Fibroblast of gingiva (primary cell): ENCODE measurements around the gene REXO5.
"Not testable (repeated sequence)": the region's sequence is repeated elsewhere in the genome, so short reads cannot be mapped to it uniquely, and the experiment has no call there.

ENCODE experiments used
- DNase-seq: peaks from one replicate; pipeline ENCODE4 v3.0.0-alpha.2; 2011; ENCODE audit warnings: low read depth

The REXO5 gene

DNA sequence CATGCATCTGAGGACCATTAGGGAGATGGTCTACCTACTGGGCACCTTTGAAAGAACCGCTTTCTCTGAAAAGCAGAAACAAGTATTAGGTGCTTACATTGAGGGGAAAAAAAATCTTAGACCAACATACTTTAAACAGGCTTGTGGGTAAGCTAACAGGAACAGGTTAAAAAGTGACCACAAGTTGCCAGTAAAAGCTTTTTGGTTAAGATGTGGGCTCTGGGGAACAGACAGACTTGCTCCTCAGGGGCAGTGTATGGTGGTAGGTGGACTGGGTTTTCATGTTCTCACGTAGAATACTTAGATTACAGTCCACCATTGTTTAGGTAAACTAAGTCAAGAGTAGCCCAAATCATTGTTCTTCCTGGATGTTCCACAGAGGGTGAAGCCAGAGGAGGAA, 41.2 kb downstream of the REXO5 start:
- no peak for DNase-seq

DNA sequence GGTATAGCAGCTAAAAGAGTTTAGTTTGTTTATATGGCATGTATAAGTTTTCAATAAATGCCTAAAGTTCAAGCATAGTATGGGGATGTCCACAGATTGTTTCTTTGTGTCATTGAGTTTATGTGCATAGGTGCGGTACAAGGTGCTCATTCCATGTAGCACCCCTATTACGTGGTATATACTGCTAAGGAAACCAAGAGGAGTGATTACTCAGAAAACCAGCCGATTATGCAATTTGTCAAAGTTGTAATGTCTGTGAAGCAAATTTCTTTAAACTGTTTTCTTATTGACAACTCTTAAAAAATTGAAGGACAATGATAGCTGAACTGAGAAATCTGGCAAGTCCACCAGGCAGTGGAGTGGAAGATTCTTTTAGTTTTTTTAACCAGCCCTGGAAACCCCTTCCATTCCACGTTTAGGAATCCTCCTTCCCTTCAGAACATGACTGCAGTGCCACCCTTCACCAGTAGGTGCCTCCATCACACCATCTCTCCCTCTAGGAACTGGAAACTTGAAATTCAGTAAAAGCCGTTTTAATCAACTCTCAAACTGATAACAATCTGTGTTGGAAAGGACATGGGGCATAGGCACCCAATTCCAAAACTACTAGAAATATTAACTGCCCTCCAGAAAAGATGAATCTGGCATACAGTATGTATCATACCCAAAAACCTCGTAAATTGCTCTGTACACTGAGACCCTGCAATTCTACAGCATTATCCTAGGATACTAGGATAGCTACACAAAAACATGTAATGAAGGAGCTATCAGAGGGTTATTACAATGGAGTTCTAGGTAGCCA, 43.5 kb downstream of the REXO5 start:
- peak; percentile 58 for DNase-seq

DNA sequence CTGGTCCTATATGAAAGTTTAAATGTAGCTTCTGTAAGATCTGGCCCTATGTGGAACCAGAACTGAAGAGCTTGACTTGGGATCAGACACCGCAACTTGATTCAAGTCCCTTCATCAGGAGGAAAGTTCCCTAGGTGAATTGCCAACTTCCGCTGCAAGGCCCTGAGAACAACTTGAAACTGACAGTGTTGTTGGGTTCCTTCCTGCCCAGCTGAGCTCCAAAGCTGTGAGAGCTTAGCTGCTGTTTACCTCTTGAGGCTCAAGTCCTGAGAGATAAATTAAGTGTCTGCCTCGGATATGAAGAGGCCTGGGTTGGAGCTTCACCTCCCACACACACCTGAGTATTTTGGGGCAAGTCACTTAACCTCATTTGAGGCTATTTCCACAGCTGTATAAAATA, 44.7 kb downstream of the REXO5 start:
- peak; percentile 14 for DNase-seq

DNA sequence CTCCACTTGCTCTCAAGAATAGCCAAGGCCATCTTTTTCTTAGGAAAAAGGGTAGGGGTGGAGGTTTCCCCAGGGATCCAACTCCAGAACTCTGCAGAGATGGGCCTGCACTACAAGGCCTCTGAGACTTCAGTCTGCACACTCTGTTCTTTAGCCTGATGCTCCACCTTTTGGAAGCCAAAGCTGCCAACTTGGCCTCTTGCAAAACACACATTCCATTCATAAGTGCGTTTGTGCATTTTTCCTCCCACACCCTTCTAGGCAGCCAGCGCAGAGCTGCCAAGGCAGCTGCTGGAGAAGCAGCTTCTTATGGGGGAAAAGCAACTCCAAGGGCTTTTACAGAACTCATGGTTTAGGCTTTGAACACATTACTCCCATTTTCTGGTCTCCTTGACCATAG, 45.3 kb downstream of the REXO5 start:
- DNase-seq: peak; percentile 97

DNA sequence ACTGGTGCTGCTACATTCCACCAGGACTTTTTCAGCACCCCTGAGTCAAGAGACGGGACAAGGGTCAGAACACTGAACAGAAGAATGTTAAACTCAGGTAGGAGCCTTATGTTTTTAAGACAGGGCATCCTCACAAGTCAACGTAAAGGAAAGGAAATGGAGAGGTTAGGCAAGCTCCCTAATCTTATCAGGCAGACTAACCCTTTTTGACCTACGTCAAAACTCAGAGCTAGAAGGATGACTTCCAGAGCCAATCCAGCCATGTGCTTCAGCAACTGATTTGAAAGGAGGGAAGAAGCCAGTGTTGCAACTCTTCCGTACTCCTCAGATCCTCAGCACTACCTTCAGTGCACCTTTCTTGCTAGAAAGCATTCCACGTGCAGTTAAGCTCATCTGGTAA, 46.8 kb downstream of the REXO5 start:
- DNase-seq: no peak

DNA sequence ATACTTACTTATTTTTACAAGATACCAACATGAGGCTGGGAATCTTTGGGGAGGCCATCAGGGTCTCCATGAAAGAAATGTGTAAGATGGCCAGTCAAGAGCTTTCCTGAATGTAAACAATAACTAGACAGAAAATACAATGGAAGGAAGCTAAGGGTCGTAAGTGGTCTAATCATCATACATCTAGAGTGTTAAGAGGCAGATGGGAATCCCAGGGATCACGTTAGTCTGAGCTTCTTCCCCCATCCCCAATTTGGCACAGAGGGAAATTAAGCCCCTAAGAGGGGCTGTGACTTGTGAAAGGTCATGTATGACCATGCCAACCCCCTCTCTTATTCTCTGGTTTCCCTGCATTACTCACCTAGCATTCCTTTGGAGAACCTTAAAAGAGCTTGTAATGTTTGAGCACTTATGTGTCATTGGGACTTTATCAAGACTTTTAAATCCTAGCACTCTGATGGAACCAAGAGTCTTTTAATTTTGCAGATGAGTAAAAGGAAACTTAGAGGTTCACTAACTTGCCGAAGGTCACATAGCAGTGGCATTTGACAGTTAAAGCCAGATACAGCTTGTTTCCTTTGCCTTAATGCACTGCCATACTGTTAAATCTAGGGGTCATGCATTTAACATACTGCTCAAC, 47.8 kb downstream of the REXO5 start:
- no peak for DNase-seq

DNA sequence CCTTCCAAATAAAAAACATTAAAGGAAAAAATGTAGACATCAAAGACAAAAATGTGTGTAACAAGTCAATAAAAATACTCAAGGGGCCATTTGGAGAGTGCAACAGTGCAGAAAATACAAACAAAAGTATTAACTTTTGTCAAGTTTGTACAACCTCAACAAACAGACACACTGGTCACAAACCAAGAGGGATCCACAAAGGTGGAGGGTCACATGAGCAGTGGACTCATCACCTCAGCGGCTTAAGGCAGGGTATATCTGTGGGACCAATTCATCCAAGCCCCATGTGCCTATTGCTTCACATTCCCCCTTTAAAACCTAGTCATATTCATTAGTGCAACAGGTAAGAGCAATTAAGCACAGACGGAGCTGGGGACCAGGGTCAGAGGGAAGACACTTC, 48.6 kb downstream of the REXO5 start:
- no peak for DNase-seq

DNA sequence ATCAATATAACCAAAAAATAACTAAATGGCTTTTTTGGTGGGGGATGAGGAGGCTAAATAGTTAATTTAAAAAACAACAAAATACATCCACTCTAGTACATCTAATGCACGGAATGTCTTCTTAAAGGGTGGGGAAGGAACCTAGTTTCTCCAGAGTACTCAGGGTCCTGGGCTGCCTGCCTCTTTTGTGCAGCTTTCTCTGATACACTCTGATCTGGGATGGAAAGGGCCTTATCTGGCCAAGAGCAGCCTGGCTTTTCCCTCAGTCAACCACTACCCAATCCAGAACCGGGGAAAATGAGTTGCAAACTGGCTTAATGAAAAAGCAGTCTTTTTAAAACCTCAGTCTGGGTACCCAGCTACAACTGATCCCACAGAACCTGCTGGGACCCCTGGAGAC, 51.0 kb downstream of the REXO5 start:
- DNase-seq: no peak

DNA sequence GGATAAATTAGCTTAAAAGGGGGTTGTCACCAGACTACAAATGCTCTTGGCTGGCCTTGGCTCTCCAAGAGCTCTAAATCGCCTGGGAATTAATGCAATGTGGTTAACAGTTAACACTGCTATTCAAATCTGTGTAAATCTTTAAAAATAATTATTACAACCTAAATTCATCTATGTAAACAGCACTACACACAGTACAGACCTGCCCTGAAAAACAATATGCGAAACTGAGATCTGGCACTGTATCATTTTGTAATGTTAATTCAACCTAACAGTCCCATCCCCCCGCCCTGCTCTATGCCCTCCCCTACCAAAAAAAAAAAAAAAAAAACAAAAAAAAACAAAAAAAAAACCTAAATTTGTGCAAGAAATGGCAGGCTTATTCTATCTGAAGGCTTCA, 52.9 kb downstream of the REXO5 start:
- DNase-seq: no peak

DNA sequence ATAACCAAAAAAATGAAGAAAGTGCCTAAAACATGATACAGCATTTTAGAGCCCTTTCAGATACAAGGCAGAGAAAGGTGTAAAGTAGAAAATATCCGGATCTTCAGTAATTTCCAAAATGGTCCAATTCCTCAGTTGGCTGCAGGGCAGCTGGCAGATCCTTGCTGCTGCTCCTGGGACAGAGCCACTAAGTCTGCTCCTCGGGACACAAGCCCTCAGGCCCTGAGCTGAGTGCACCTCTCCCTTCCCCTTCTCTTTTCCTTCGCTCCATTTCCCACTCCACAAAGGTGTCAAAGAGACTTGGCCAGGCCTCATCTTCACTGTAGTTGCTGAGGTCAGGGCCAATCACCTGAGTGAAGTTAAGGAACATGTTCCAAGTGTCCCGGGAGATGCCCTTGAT, 53.4 kb downstream of the REXO5 start:
- DNase-seq: no peak

DNA sequence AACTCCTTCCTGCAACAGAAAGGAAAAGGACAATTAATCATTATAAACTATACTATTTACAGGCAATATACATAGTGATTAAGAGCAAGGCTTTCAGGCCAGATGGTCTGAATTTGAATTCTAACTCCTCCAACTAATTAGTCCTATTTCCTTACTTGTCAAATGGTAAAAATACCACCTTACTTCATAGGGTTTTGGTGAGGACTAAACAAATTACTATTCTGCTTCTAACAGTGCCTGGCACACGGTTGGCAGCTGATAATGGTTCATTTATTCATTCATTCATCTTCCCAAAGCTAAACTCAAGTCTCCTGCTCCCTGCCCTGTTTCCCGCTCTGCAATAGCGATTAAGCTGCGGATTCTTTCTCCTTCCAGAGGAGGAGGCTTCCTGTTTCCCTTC, 54.0 kb downstream of the REXO5 start:
- no peak for DNase-seq

DNA sequence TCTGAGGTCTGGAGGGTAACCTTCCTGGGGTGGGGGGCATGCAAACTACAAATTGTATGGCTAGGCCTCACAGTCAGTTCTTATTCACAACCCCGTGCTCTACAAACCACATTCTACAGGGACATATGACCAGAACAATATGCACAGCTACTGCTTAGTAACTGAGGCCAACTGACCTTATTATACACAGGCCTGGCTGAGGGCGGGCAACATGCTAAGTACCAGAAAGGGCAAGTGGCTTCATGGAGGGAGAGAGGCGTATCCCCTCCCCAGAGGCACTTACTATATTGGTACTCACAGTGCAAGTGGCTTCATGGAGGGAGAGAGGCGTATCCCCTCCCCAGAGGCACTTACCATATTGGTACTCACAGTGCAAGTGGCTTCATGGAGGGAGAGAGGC, 54.7 kb downstream of the REXO5 start:
- not testable (repeated sequence) for DNase-seq

DNA sequence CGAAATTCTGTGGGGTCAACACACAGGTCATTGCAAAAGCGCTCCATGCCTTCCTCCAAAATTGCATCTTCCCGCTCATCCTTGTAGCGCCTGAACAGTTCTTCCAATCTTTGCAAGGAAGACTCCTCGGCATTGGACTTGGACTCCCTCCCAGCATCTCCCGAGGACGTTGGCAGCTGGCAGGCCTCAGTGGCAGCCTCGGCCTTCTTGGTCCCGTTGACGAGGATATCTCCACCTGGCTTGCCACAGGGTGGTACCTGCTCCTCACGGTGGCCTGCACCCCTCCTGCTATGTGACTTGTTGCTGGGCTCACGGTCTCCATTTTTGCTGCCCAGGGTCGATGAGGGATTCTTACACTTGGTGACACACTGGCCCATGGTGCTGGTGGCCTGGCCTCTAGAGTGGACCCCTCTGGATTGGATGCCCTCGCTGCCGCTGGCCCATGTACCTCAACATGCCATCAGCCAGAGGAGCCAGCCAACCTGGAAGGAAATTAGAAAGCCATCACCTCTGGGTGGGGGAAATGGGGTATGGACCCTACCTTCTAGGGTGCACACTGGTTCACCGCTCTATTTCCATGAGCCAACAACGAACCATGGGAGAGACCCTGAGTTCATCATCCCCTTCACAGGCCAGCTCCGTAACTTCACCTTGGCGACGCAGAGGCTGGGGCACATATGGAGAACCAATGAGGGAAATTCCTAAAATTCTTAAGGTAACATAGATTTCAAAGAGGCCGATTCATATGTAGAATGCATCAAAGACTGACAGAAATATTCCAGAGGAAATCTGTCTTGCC, 56.0 kb downstream of the REXO5 start:
- DNase-seq: no peak

DNA sequence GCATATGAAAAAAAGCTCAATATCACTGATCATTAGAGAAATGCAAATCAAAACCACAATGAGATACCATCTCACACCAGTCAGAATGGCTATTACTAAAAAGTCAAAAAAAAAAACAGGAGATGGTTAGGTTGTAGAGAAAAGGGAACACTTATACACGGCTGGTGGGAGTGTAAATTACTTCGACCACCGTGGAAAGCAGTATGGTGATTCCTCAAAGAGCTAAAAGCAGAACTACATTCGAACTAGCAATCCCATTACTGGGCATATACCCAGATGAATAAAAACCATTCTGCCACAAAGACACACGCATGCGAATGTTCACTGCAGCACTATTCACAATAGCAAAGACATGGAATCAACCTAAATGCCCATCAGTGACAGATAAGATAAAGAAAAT, 58.0 kb downstream of the REXO5 start:
- DNase-seq: not testable (repeated sequence)

DNA sequence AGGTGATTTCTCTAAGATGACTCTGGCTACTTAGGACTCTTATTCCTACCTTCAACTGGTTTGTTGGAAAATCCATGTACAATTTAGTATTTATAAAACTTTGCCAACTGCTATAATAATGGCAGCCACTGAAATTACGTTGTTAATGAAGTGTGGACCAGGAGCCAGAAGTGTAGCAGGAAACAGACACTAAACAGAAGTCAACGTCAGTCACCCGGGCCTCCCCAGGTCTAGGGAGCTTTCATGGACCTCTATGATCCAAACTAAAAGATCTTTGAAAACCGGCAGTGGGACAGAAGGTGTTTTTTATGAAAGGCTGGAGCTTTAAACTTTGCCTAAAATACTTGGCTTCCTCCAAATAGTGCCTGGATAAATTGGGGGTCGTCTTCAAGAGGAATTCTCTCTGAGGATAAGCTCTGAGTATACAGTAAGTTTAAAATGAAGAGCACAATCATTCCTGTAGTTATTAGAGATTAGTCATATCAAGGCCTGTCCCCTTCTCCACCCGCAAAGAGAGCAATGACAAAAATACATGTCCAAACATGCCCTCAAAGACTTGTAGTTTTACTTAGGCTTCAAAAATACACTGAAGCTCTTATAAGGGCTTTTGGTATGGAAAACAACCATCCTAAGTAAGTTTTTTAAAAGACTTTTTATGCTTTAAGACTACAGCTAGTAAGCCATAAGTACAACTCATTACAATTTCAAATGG, 59.2 kb downstream of the REXO5 start:
- DNase-seq: peak; percentile 17

DNA sequence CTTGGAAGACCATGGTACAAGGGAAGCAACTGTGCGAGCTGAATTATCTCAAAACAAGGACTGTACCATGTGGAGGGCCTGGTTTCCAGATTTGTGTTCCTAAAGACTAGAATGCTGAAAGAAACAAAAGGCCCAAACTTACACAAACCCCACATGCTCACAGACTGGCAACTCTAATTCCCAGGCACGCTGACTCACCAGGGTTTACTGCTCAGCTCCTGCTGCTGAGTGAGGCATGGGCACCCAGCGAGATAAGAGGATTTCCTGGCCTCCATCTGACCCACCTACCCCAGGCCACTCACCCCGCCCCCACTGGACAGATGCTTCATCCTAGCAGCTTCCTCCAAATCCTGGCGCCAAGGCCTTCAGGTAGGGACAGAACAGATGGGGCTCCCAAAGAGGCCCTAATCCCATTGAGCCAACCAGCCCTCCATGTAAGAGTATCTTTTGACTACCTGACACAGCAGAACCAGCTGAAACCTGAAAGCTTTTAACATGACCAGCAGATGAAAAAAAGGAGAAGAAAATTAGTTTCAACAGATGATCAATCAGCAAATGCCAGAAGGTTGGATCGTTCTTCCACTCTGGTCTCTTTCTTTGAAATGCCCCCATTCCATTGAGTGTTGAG, 59.9 kb downstream of the REXO5 start:
- DNase-seq: peak; percentile 73

DNA sequence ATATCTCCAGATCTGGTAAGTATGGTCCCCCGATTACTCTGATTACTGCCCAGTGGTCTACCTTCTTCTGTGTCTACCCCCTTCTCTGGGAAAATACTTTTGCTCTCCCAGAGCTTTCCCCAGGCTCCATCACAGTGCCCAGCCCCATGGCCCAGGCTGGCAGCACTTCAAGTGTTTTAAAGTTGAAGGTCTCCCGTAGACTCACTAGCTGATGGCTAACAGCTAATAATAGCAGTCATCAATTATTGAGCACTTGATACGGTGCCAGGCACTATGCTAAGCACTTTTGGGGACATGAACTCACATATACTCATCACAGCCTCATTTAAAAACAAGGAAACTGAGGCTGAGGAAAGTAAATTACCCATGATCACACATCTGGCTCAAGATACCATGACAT, 60.5 kb downstream of the REXO5 start:
- no peak for DNase-seq

DNA sequence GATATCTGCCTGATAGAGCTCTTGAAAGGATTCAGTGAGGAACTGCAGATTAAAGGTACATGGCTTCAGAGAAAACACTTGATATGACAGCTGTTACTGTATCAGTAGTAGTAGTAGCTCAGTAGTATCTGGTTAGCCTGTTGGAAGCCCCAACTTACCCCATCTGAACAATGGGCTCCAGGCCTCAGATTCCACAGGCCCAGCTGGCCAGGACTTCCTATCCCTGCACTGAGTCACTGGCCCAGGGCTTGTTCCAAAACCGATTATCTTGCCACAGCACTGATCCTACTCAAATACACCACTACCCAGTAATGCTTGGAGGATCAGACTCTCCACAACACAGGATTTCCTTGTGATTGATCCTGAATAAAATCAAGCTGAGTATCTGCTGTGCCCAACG, 61.3 kb downstream of the REXO5 start:
- DNase-seq: peak; percentile 42

DNA sequence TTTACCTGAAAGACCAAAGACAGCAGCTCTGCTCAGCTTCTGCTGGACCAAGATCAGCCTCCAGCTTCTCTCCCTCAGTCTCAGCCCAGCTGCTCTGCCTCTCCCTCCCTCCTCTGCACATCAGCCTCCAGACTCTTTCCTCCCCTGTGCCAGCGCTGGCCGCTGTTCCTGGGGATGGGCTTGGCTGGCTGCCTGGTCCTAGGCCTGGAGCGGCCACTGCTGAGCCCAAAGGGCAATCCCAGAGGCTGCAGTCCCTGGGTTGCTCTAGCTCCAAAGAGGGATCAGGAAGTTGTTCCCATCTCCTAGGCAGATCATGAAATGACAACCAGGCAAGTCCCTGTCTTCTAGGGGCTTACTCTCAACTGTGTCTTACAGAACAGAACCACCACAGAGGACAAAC, 62.6 kb downstream of the REXO5 start:
- peak; percentile 81 for DNase-seq

DNA sequence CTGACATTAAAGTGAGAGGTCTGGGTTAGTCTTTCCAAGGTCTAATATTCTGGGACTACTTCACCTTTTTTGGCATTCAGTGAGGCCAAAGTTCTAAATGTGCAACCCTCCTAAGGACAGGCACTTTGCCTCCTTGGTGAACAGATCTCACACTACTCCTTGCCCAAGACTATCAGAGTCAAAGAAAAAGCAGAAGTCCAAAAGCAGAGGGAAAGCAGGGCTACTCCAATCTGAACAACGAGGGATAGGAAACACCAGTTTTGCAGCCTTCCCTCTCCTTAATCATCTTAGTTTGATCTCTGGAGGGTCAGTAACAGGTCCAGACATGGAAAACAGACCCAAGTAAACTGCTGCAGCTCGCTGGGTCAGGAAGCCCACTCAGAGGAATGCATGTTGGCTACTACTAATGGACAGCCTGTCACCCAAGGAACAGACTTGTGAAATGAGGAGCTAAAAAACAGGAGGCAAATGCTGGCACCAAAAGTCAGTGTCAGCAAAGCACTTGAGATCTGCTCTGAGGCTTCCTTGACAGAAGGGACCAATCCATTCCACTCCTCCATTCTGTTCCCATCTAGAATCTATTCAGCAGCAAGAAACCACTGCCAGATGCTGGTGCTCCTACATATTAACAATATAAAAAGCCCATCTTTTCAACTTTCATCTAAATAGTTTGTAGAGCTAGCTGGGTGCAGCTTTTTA, 63.9 kb downstream of the REXO5 start:
- no peak for DNase-seq

DNA sequence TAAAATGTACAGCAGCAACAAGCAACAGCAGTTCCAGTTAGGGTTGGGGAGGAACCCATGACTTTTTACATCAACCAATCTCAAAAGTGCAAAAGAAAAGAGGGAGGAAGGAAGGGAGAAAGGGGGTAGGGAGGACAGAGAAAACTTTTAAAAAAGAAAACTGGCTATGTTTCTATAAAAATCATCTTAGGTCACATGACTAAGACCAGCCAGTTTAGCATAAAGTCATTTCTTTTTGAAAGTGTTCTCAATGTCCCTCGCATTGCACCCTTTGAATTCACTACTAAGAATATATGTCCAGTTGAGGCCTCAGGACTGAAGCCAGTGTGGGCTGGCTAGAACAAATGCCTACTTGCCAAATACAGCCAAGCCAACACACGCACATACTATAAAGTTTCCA, 64.9 kb downstream of the REXO5 start:
- peak; percentile 40 for DNase-seq
